IMR-90 (cell line): ENCODE measurements around the gene SPPL2B. TPM values are rescaled to one million over a fixed set of nuclear protein-coding genes. Genes with fewer than 3 reads are reported as not detected.

Experiments used
- ATAC-seq: fragments of 200-7000 bp; cut with Tn5 transposase; 2 replicates; pipeline ENCODE4 v1.9.1; 2020; ENCODE audit warnings: low read depth, mild to moderate bottlenecking, moderate library complexity
- BruUV-seq: library from RNA; stranded (reverse); fragments of 400-500 nt; replicated peaks from 2 replicates; lab custom pipeline; 2021; lab: Mats Ljungman, UMichigan
- CTCF ChIA-PET: fragments of 300-600 bp; formaldehyde crosslinking; extraction: SDS; loops from one replicate; lab custom pipeline; 2021; ENCODE audit warnings: antibody characterized with exemption; lab: Yijun Ruan, JAX
- POLR2A ChIA-PET: fragments of 300-600 bp; sonication (Branson Sonifier 250); formaldehyde crosslinking; loops from one replicate; lab custom pipeline; 2022; ENCODE audit warnings: antibody characterized with exemption; ENCODE audit not compliant: unreplicated experiment; lab: Charles Lee
- DNase-seq: peaks from one replicate; pipeline ENCODE4 v3.0.0; 2013
- H2AFZ ChIP-seq: replicated peaks from 2 replicates; pipeline ENCODE3; 2013; ENCODE audit warnings: low read length, mild to moderate bottlenecking; ENCODE audit not compliant: poor library complexity
- H2AK5ac ChIP-seq: 2 replicates; pipeline ENCODE4 v1.6.1; 2013; ENCODE audit warnings: low read depth, low read length, inconsistent platforms
- H2AK9ac ChIP-seq: replicated peaks from 2 replicates; pipeline ENCODE3; 2013; ENCODE audit warnings: mild to moderate bottlenecking, low read depth, low read length, moderate library complexity; ENCODE audit not compliant: poor library complexity
- H2BK120ac ChIP-seq: 2 replicates; pipeline ENCODE4 v1.6.1; 2013; ENCODE audit warnings: low read depth, low read length, inconsistent platforms
- H2BK15ac ChIP-seq: 3 replicates; pipeline ENCODE4 v1.6.1; 2013; ENCODE audit warnings: low read depth, low read length, inconsistent platforms
- H2BK20ac ChIP-seq: 2 replicates; pipeline ENCODE4 v1.6.1; 2013; ENCODE audit warnings: low read depth, mild to moderate bottlenecking, inconsistent platforms, low read length, moderate library complexity
- H2BK5ac ChIP-seq: 2 replicates; pipeline ENCODE4 v1.6.1; 2013; ENCODE audit warnings: mild to moderate bottlenecking, low read depth, low read length, inconsistent platforms; ENCODE audit not compliant: poor library complexity, severe bottlenecking
- H3K14ac ChIP-seq: replicated peaks from 2 replicates; pipeline ENCODE4 v1.6.1; 2013; ENCODE audit warnings: low read depth, low read length, inconsistent platforms
- H3K18ac ChIP-seq: 2 replicates; pipeline ENCODE4 v1.6.1; 2013; ENCODE audit warnings: low read depth, low read length, control low read depth
- H3K23ac ChIP-seq: 2 replicates; pipeline ENCODE4 v1.6.1; 2013; ENCODE audit warnings: low read depth, low read length, inconsistent platforms
- H3K27ac ChIP-seq: 2 replicates; pipeline ENCODE4 v1.5.1; 2013; ENCODE audit warnings: mild to moderate bottlenecking, control low read depth, low read length; ENCODE audit not compliant: insufficient read depth
- H3K27me3 ChIP-seq: 2 replicates; pipeline ENCODE4 v1.6.1; 2013; ENCODE audit warnings: low read length; ENCODE audit not compliant: control insufficient read depth, insufficient read depth
- H3K36me3 ChIP-seq: 2 replicates; pipeline ENCODE4 v1.6.1; 2013; ENCODE audit warnings: low read length, mixed read lengths; ENCODE audit not compliant: control insufficient read depth, insufficient read depth
- H3K4ac ChIP-seq: 2 replicates; pipeline ENCODE4 v1.6.1; 2013; ENCODE audit warnings: low read depth, low read length, inconsistent platforms
- H3K4me1 ChIP-seq: 2 replicates; pipeline ENCODE4 v1.6.1; 2013; ENCODE audit warnings: low read length, mixed read lengths; ENCODE audit not compliant: control insufficient read depth, insufficient read depth
- H3K4me2 ChIP-seq: 2 replicates; pipeline ENCODE4 v1.6.1; 2013; ENCODE audit warnings: low read depth, mild to moderate bottlenecking, control low read depth, low read length, moderate library complexity
- H3K4me3 ChIP-seq: 2 replicates; pipeline ENCODE4 v1.5.1; 2013; ENCODE audit warnings: low read depth, mild to moderate bottlenecking, control low read depth, low read length, moderate library complexity; ENCODE audit not compliant: insufficient read depth
- H3K56ac ChIP-seq: 2 replicates; pipeline ENCODE4 v1.6.1; 2013; ENCODE audit warnings: low read length, inconsistent platforms; ENCODE audit not compliant: insufficient read depth; ENCODE audit errors: extremely low read depth
- H3K79me1 ChIP-seq, 2 experiments: 2 replicates each; pipeline ENCODE4 v1.6.1; 2013; ENCODE audit warnings: low read length in 2 of 2, inconsistent platforms in 1 of 2, low read depth in 1 of 2
- H3K9ac ChIP-seq: 2 replicates; pipeline ENCODE4 v1.6.1; 2013; ENCODE audit warnings: low read depth, low read length, control low read depth
- H3K9me1 ChIP-seq: 2 replicates; pipeline ENCODE4 v1.6.1; 2013; ENCODE audit warnings: low read length, inconsistent platforms; ENCODE audit not compliant: insufficient read depth
- H3K9me3 ChIP-seq: 2 replicates; pipeline ENCODE4 v1.6.1; 2013; ENCODE audit warnings: low read length; ENCODE audit not compliant: control insufficient read depth, insufficient read depth
- H4K20me1 ChIP-seq: 2 replicates; pipeline ENCODE4 v1.6.1; 2013; ENCODE audit warnings: low read length, inconsistent platforms; ENCODE audit not compliant: insufficient read depth
- H4K5ac ChIP-seq: 2 replicates; pipeline ENCODE4 v1.6.1; 2013; ENCODE audit warnings: mild to moderate bottlenecking, low read depth, low read length, control low read depth
- H4K8ac ChIP-seq, 2 experiments: 2 replicates each; pipeline ENCODE4 v1.6.1; 2013; ENCODE audit warnings: low read depth in 2 of 2, low read length in 2 of 2, control low read depth in 1 of 2, inconsistent platforms in 1 of 2
- H4K91ac ChIP-seq: 2 replicates; pipeline ENCODE4 v1.6.1; 2013; ENCODE audit warnings: low read depth, low read length, inconsistent platforms; ENCODE audit not compliant: insufficient read depth
- MAZ ChIP-seq: IDR thresholded peaks from 2 replicates; pipeline ENCODE4 v1.6.1; 2012; ENCODE audit warnings: low read depth, mild to moderate bottlenecking, low read length, improper control_type of control experiment, moderate library complexity, borderline replicate concordance
- MXI1 ChIP-seq: IDR thresholded peaks from 2 replicates; pipeline ENCODE4 v1.6.1; 2012; ENCODE audit warnings: low read depth, mild to moderate bottlenecking, low read length, moderate library complexity, borderline replicate concordance
- RAD21 ChIP-seq: IDR thresholded peaks from 2 replicates; pipeline ENCODE4 v1.6.1; 2012; ENCODE audit warnings: low read length, improper control_type of control experiment
- RCOR1 ChIP-seq: IDR thresholded peaks from 2 replicates; pipeline ENCODE4 v1.6.1; 2012; ENCODE audit warnings: mild to moderate bottlenecking, low read length, improper control_type of control experiment; ENCODE audit not compliant: insufficient replicate concordance
- USF2 ChIP-seq: fragments of 150-350 bp; IDR thresholded peaks from 2 replicates; pipeline ENCODE4 v1.6.1; 2017; ENCODE audit warnings: mild to moderate bottlenecking, antibody characterized with exemption, low read length, low read depth
- WGBS, 2 experiments: methylation state at CpG; one replicate each; pipeline versions ENCODE4 v1.1.5 to v1.1.7; 2013; ENCODE audit warnings: missing lambda C conversion rate in 2 of 2; ENCODE audit not compliant: insufficient read length in 1 of 2; ENCODE audit errors: extremely low coverage in 2 of 2; 5-methylcytosine and 5-hydroxymethylcytosine counted together
- dilution Hi-C: fragments of 300-500 bp; cut with HindIII; formaldehyde crosslinking; loops from one replicate; pipeline ENCODE4 v1.14.3; 2018; ENCODE audit warnings: low sequenced_read_pairs; ENCODE audit not compliant: unreplicated experiment
- in situ Hi-C: fragments of 300-500 bp; cut with MboI; formaldehyde crosslinking; loops from 3 replicates; pipeline ENCODE4 v1.14.3; 2019; ENCODE audit warnings: low sequenced_read_pairs, inconsistent platforms, mixed read lengths
- intact Hi-C: fragments of 100-400 bp; cut with micrococcal nuclease; formaldehyde crosslinking; loops from 2 replicates; pipeline ENCODE4 v1.10.0; 2022
- polyA plus RNA-seq, 3 experiments: library from polyadenylated mRNA; depleted of rRNA; stranded (reverse); fragments of >200 nt; gene quantifications; 2 replicates each; pipeline ENCODE4 v1.2.3, GENCODE V29; 2012; ENCODE audit warnings: low replicate concordance in 1 of 3
- total RNA-seq: library from RNA; depleted of rRNA; stranded (reverse); fragments of >200 nt; gene quantifications from 2 replicates; pipeline ENCODE4 v1.2.3, GENCODE V29; 2012; rRNA removed

SPPL2B gene
- total and polyA plus RNA-seq, 2 of the 4 experiments (the other 2 are of a cell fraction) = 3.4 to 45.7 TPM

GRCh38 chr19:2399582-2399981 is 71.1 kb downstream of the SPPL2B start:
- ChIA-PET POLR2A (no interaction called here), CTCF (no interaction called here)
- dilution Hi-C loops = no loop called here
- no peak overlapping the region for H3K23ac ChIP-seq
- H4K91ac ChIP-seq = no peak overlapping the region
- no peak overlapping the region for H3K4me3 ChIP-seq
- H3K27ac ChIP-seq = no peak overlapping the region
- no peak overlapping the region for H3K4me2 ChIP-seq
- no peak for ATAC-seq
- no peak overlapping the region for H3K14ac ChIP-seq
- H3K9me1 ChIP-seq = no peaks in the 10 kb centered on the region
- no peak overlapping the region for H2AK9ac ChIP-seq
- no peaks in the 10 kb centered on the region for H3K27me3 ChIP-seq
- H3K4me1 ChIP-seq = no peaks in the 10 kb centered on the region
- WGBS, 2 experiments = no CpG with 5 or more reads among the region's 4 CpGs
- H2AFZ ChIP-seq = no peak overlapping the region
- H2AK5ac ChIP-seq = no peak overlapping the region
- in situ Hi-C loops = loop anchor here (10.0 kb wide), 1 partner anchor 245 kb away; the partner anchor contains the start of gene AP3D1
- no peak overlapping the region for H4K5ac ChIP-seq
- no peak overlapping the region for H2BK15ac ChIP-seq
- no peaks in the 10 kb centered on the region for H3K36me3 ChIP-seq
- DNase-seq = no peak
- no peaks in the 10 kb centered on the region for H3K79me1 ChIP-seq
- H2BK5ac ChIP-seq = no peak overlapping the region
- H3K18ac ChIP-seq = no peak overlapping the region
- intact Hi-C loops = no loop called here
- H4K20me1 ChIP-seq = no peaks in the 10 kb centered on the region
- no peaks in the 10 kb centered on the region for H3K9me3 ChIP-seq
- H2BK120ac ChIP-seq = no peak overlapping the region
- no peak overlapping the region for H3K56ac ChIP-seq
- H3K4ac ChIP-seq = no peak overlapping the region
- H2BK20ac ChIP-seq = no peak overlapping the region
- BruUV-seq = no TSS peak
- TF ChIP-seq RAD21 = no peak
- TF ChIP-seq RCOR1 = no peak
- no peak for TF ChIP-seq USF2
- TF ChIP-seq MXI1 = no peak
- TF ChIP-seq MAZ = no peak
- H4K8ac ChIP-seq = no peak overlapping the region
- H3K9ac ChIP-seq = no peak overlapping the region

Other genes starting within 250 kb of the SPPL2B start
- 8.9 and 9.3 TPM in 2 replicates for gene MOB3A, start 232.4 kb upstream of the SPPL2B start, total RNA-seq
- 26.5 and 28.8 TPM in 2 replicates for gene MOB3A, start 232.4 kb upstream of the SPPL2B start, polyA plus RNA-seq (2012; rRNA removed)
- 0.56 and 0.72 TPM in 2 replicates for gene IZUMO4, start 231.8 kb upstream of the SPPL2B start, total RNA-seq
- gene IZUMO4, start 231.8 kb upstream of the SPPL2B start, polyA plus RNA-seq (2012; rRNA removed) = 2.8 and 3.4 TPM in 2 replicates
- gene AP3D1, start 177.1 kb upstream of the SPPL2B start, total RNA-seq = 75.3 and 76.1 TPM in 2 replicates
- 129 and 132 TPM in 2 replicates for gene AP3D1, start 177.1 kb upstream of the SPPL2B start, polyA plus RNA-seq (2012; rRNA removed)
- 2.5 TPM in 2 replicates for gene DOT1L, start 164.8 kb upstream of the SPPL2B start, total RNA-seq
- 12.6 and 22.0 TPM in 2 replicates for gene DOT1L, start 164.8 kb upstream of the SPPL2B start, polyA plus RNA-seq (2012; rRNA removed)
- 31.7 and 33.1 TPM in 2 replicates for gene PLEKHJ1, start 92.4 kb upstream of the SPPL2B start, total RNA-seq
- 62.8 and 69.8 TPM in 2 replicates for gene PLEKHJ1, start 92.4 kb upstream of the SPPL2B start, polyA plus RNA-seq (2012; rRNA removed)
- gene SF3A2, start 91.9 kb upstream of the SPPL2B start, total RNA-seq = 4.8 and 7.5 TPM in 2 replicates
- 29.8 and 34.5 TPM in 2 replicates for gene SF3A2, start 91.9 kb upstream of the SPPL2B start, polyA plus RNA-seq (2012; rRNA removed)
- gene AMH, start 79.4 kb upstream of the SPPL2B start, total RNA-seq = under 0.01 TPM in 1 of 2 replicates, not detected in the other
- 0.86 and 1.5 TPM in 2 replicates for gene AMH, start 79.4 kb upstream of the SPPL2B start, polyA plus RNA-seq (2012; rRNA removed)
- not detected in 2 replicates for gene JSRP1, start 72.3 kb upstream of the SPPL2B start, total RNA-seq
- gene JSRP1, start 72.3 kb upstream of the SPPL2B start, polyA plus RNA-seq (2012; rRNA removed) = not detected in 2 replicates
- gene PEAK3, start 46.5 kb upstream of the SPPL2B start, total RNA-seq = under 0.01 TPM in 1 of 2 replicates, not detected in the other
- gene PEAK3, start 46.5 kb upstream of the SPPL2B start, polyA plus RNA-seq (2012; rRNA removed) = 0.09 and 0.19 TPM in 2 replicates
- not detected in 2 replicates for gene LINGO3, start 20.5 kb upstream of the SPPL2B start, total RNA-seq
- gene LINGO3, start 20.5 kb upstream of the SPPL2B start, polyA plus RNA-seq (2012; rRNA removed) = not detected in 2 replicates
- 145 and 200 TPM in 2 replicates for gene LSM7, start 98 bp upstream of the SPPL2B start, total RNA-seq
- 544 and 708 TPM in 2 replicates for gene LSM7, start 98 bp upstream of the SPPL2B start, polyA plus RNA-seq (2012; rRNA removed)
- not detected in 2 replicates for gene TMPRSS9, start 31.6 kb downstream of the SPPL2B start, total RNA-seq
- gene TMPRSS9, start 31.6 kb downstream of the SPPL2B start, polyA plus RNA-seq (2012; rRNA removed) = not detected in 2 replicates
- gene TIMM13, start 98.9 kb downstream of the SPPL2B start, total RNA-seq = 21.0 and 29.2 TPM in 2 replicates
- 62.3 and 93.7 TPM in 2 replicates for gene TIMM13, start 98.9 kb downstream of the SPPL2B start, polyA plus RNA-seq (2012; rRNA removed)
- gene LMNB2, start 128.3 kb downstream of the SPPL2B start, total RNA-seq = 104 and 108 TPM in 2 replicates
- gene LMNB2, start 128.3 kb downstream of the SPPL2B start, polyA plus RNA-seq (2012; rRNA removed) = 106 and 117 TPM in 2 replicates
- gene GADD45B, start 147.4 kb downstream of the SPPL2B start, total RNA-seq = 28.1 and 30.1 TPM in 2 replicates
- gene GADD45B, start 147.4 kb downstream of the SPPL2B start, polyA plus RNA-seq (2012; rRNA removed) = 84.0 and 106 TPM in 2 replicates